Neural cell (in vitro differentiated cells): Measurements from ENCODE around the gene DNAJC5.

Experiments used
- CTCF ChIP-seq: fragments of 450-650 bp; IDR thresholded peaks from 2 replicates; pipeline ENCODE4 v1.5.1; 2014; ENCODE audit warnings: antibody characterized with exemption, mild to moderate bottlenecking, moderate library complexity; ENCODE audit not compliant: poor library complexity, severe bottlenecking
- EP300 ChIP-seq: fragments of 450-650 bp; conservative IDR thresholded peaks from 2 replicates; pipeline ENCODE4 v1.6.1; 2014; ENCODE audit warnings: antibody characterized with exemption, mild to moderate bottlenecking, moderate library complexity; ENCODE audit not compliant: poor library complexity, severe bottlenecking
- EZH2 ChIP-seq: fragments of 200-600, 300-800 bp; shearing (Covaris generic), sonication (generic); IDR thresholded peaks from 2 replicates; pipeline ENCODE4 v1.6.1; 2014; ENCODE audit warnings: antibody characterized with exemption, low read length, borderline replicate concordance, mild to moderate bottlenecking; ENCODE audit not compliant: insufficient read depth, poor library complexity, severe bottlenecking
- POLR2AphosphoS5 ChIP-seq: IDR thresholded peaks from 2 replicates; pipeline ENCODE4 v1.6.1; 2012
- RAD21 ChIP-seq: fragments of 450-650 bp; conservative IDR thresholded peaks from 2 replicates; pipeline ENCODE4 v1.6.1; 2014; ENCODE audit warnings: antibody characterized with exemption, mild to moderate bottlenecking, moderate library complexity
- TAF1 ChIP-seq: IDR thresholded peaks from 2 replicates; pipeline ENCODE4 v1.6.1; 2012; ENCODE audit warnings: low read depth

GRCh38 chr20:63864978-63865640 lies 29.8 kb upstream of the DNAJC5 start, which contains the start of gene TPD52L2:
- TF ChIP-seq EP300 (peak; percentile 24), CTCF (no peak), EZH2 (no peak), RAD21 (no peak), POLR2AphosphoS5 (peak; percentile 76), TAF1 (peak; percentile 47)
